ENCODE data around the gene KDR. TPM values are rescaled to one million over a fixed set of nuclear protein-coding genes. Genes with fewer than 3 reads are reported as not detected.

Gene KDR
- total RNA-seq, 1 donor from 2014 or later, result 22.9 TPM

DNA sequence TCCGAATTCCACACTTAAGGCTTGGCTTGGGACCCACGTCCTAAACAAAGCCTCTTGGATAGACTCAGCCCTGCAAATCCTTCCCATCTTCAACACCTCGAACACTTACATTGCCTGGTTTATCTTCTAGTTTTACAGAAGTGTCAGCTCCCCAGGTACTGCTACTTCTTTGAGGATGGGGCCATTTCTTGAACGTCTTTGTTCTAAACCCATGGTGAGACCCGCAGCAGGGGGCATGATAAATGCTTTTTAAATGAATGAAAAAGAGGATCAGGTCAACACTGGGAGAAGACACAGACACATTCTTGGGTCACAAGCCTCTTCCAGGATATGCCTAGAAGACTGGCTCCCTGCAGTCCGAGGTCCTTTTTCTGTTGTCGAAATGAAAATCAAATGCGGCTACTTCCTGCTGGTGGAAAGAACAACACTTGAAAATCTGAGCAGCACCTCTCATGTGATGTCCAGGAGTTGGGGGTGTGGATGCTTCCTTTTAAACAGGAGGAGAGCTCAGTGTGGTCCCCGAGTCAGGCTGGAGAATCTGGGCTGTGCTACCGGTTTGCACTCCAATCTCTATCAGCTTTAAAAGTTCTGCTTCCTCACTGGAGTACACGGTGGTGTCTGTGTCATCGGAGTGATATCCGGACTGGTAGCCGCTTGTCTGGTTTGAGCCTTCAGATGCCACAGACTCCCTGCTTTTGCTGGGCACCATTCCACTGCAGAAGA, 45.8 kb downstream of the KDR start:
- intact Hi-C loops (cut with DNase I), result no loop called here

DNA sequence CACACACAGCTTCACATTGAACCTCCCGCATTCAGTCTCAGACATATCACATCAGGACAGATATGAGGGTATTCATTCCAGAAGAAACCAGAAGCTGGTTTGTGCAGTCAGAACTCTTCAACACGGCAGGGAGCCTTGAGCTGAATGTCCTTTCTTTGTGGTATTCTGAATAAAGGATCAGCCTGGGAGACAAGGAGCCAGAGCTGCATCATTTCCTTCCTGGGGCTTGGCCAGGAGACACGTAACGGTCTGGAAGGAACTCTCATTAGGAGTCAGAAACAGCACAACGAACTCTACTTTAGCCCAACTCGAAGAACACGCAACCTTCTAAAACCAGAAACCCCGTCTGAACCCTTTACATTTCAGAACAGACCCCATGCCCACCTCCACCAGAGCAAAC, 46.4 kb downstream of the KDR start:
- H3K27ac ChIP-seq, result no peak overlapping the region
- TF ChIP-seq, protein P1, sequence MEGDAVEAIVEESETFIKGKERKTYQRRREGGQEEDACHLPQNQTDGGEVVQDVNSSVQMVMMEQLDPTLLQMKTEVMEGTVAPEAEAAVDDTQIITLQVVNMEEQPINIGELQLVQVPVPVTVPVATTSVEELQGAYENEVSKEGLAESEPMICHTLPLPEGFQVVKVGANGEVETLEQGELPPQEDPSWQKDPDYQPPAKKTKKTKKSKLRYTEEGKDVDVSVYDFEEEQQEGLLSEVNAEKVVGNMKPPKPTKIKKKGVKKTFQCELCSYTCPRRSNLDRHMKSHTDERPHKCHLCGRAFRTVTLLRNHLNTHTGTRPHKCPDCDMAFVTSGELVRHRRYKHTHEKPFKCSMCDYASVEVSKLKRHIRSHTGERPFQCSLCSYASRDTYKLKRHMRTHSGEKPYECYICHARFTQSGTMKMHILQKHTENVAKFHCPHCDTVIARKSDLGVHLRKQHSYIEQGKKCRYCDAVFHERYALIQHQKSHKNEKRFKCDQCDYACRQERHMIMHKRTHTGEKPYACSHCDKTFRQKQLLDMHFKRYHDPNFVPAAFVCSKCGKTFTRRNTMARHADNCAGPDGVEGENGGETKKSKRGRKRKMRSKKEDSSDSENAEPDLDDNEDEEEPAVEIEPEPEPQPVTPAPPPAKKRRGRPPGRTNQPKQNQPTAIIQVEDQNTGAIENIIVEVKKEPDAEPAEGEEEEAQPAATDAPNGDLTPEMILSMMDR (IDR thresholded peaks at IDR 0.05), result no peak
- H3K36me3 ChIP-seq, result no peaks in the 10 kb centered on the region
- H3K4me1 ChIP-seq, result no peaks in the 10 kb centered on the region
- no peaks in the 10 kb centered on the region for H3K9me3 ChIP-seq
- DNase-seq (ENCODE audit: low spot score in 2 of 2), result peak in 1 of 2 donors; percentile 65
- no peak overlapping the region for H3K4me3 ChIP-seq
- no peaks in the 10 kb centered on the region for H3K27me3 ChIP-seq
- intact Hi-C loops (cut with DNase I), result no loop called here

More for the DNA sequence above, 45.8 kb downstream of the KDR start:
- Histone ChIP-seq H3K27me3 (no peaks in the 10 kb centered on the region), H3K4me3 (no peak overlapping the region), H3K27ac (no peak overlapping the region), H3K9me3 (no peaks in the 10 kb centered on the region), H3K36me3 (no peaks in the 10 kb centered on the region), H3K4me1 (no peaks in the 10 kb centered on the region)
- TF ChIP-seq, protein P1 (IDR thresholded peaks at IDR 0.05), result no peak
- DNase-seq (ENCODE audit: low spot score in 2 of 2), result no peak

DNA sequence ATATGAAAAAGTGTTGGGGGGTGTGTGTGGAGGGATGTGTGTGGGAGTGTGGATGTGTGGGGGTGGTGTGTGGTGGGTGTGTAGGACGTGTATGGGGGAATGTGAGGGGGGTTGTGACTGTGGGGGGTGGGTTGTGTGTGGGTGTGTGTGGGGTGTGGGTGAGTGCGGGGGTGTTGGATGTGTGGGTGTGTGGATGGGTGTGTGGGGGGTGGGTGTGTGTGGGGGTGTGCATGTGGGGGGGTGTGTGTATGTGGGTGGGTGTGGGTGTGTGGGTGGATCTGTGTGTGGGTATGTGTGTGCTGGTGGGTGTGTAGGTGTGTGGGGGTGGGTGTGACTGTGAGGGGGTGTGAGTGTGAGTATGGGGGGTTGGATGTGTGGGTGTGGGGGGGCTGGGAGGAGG, 47.8 kb downstream of the KDR start:
- H3K27ac ChIP-seq, result no peak overlapping the region
- H3K4me3 ChIP-seq, result no peak overlapping the region
- TF ChIP-seq, protein P1 (IDR thresholded peaks at IDR 0.05), result no peak
- no peaks in the 10 kb centered on the region for H3K4me1 ChIP-seq
- DNase-seq (ENCODE audit: low spot score in 2 of 2), result no peak
- no peaks in the 10 kb centered on the region for H3K27me3 ChIP-seq
- no peaks in the 10 kb centered on the region for H3K36me3 ChIP-seq
- intact Hi-C loops (cut with DNase I), result no loop called here
- H3K9me3 ChIP-seq, result no peaks in the 10 kb centered on the region

DNA sequence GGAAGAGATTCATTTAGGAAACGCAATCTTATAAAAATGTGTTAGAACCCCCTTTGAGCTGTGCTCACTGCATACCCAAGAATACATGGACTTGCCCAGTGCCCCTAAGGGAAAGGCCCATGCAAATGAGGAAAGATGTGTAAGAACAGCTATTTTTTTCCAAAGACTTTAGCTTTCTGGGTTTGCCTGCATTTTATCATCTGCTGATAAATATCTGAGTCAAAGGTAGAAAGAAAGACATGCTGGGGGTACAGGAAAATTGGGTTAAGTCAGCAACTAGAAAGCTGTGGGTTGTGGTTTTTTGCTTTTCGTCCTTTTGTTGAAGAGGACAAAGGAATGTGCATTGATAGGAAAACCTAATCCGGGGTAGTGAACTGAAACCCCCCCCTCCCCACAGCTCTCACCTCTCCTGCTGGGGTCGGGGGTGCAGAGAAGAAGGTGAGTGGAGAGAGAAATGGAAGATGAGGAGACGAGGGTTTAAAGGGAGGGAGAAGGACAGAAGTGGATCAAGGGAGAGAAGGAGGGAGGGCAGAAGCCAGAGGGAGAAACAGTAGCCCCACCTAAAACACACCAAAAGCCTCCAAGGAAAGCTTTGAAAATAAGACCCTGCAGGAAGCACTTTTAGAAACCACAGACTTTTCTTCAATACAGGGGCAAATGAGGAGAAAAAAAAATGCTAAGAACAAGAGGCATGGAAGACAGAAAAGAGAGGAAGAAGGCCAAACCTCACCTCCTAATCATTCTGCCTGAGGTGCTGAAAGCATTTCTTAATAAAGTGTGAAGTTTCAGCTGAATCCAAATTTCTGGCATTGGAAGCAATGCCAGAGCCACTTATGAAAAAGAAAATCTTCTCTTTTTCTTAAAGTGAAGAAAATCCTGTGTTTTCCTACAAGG, 49.3 kb downstream of the KDR start:
- TF ChIP-seq, protein P1 (IDR thresholded peaks at IDR 0.05), result no peak
- H3K36me3 ChIP-seq, result no peaks in the 10 kb centered on the region
- H3K9me3 ChIP-seq, result no peaks in the 10 kb centered on the region
- intact Hi-C loops (cut with DNase I), result no loop called here
- no peak overlapping the region for H3K4me3 ChIP-seq
- no peaks in the 10 kb centered on the region for H3K4me1 ChIP-seq
- no peak for DNase-seq (ENCODE audit: low spot score in 2 of 2)
- H3K27ac ChIP-seq, result no peak overlapping the region
- H3K27me3 ChIP-seq, result no peaks in the 10 kb centered on the region

DNA sequence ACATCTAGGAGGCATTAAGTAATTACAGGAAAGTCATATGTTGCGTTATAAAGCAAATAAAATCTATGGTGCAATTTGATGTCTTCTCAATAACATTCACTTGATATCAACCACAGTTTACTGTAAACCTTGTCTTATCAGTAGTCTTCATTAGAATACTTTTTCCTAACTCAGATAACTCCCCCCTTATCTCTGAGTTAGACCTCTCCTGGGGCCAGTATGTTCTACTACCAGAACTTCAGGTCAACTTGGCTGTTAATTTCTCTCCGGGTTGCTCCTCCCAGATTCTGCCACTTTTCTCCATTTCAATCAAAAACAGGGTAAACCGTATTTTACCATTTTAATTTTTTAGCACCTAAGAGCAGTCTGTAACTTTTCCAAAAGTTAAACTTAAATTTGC, 50.0 kb downstream of the KDR start:
- no peaks in the 10 kb centered on the region for H3K4me1 ChIP-seq
- H3K36me3 ChIP-seq, result no peaks in the 10 kb centered on the region
- H3K27me3 ChIP-seq, result no peaks in the 10 kb centered on the region
- H3K9me3 ChIP-seq, result no peaks in the 10 kb centered on the region
- intact Hi-C loops (cut with DNase I), result no loop called here
- no peak overlapping the region for H3K4me3 ChIP-seq
- DNase-seq (ENCODE audit: low spot score in 2 of 2), result no peak
- H3K27ac ChIP-seq, result no peak overlapping the region
- TF ChIP-seq, protein P1 (IDR thresholded peaks at IDR 0.05), result no peak
